BE2C (cell line): ENCODE measurements around the gene COL15A1.

Source experiments
- DNase-seq: peaks from one replicate; pipeline ENCODE4 v3.0.0-alpha.2; 2020
- H3K27me3 ChIP-seq: fragments of 250-450 bp; sonication (Bioruptor Pico); 2 replicates; pipeline ENCODE4 v1.5.1; 2020; ENCODE audit warnings: mild to moderate bottlenecking
- H3K36me3 ChIP-seq: fragments of 250-450 bp; sonication (Bioruptor Pico); 2 replicates; pipeline ENCODE4 v1.5.1; 2020; ENCODE audit warnings: mild to moderate bottlenecking
- H3K4me1 ChIP-seq: fragments of 250-450 bp; sonication (Bioruptor Pico); 2 replicates; pipeline ENCODE4 v1.5.1; 2020
- H3K4me3 ChIP-seq: 2 replicates; pipeline ENCODE4 v1.5.1; 2011; ENCODE audit warnings: low read depth, low read length
- H3K9me3 ChIP-seq: fragments of 250-450 bp; sonication (Bioruptor Pico); 2 replicates; pipeline ENCODE4 v1.5.1; 2020
- TF ChIP-seq, protein P1 (sequence below): IDR thresholded peaks from 2 replicates; pipeline ENCODE4 v1.5.1; 2012; ENCODE audit warnings: mild to moderate bottlenecking, low read depth, low read length

COL15A1 gene

DNA sequence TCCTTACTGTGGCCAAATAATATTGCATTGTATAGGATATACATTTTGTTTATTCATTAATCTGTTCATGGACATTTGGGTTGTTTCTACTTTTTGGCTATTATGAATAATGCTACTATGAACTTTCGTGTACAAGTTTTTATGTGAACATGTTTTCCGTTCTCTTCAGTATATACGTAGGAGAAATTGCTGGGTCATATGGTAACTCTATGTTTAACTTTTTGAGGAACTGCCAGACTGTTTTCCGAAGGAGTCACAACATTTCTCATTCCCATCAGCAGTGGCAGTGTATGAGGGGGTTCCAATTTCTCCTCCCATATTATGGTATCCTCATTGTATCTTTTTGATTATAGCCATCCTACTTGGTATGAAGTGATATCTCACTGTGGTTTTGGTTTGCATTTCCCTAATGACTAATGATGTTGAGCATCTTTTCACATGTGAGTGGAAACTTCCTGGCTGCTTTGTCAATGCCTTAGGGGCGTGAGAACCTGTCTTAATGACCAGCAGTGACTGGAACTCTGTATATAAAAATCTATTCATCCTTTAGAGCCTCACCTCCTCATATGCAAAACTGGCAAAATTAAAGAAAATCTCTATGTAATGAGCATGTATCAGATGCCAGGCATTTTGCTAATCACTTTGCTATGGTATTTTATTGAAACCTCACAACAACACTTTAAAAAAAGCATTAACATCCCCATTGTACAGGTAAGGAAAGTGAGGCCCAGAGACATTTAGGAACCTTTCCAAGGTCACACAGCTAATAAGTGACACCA lies 113.4 kb downstream of the COL15A1 start:
- DNase-seq: no peak
- H3K4me3 ChIP-seq: no peak overlapping the region
- no peaks in the 10 kb centered on the region for H3K4me1 ChIP-seq
- peaks cover 12% of the 10 kb centered on the region; the same call in 1 of the 2 replicates for H3K27me3 ChIP-seq
- no peaks in the 10 kb centered on the region for H3K36me3 ChIP-seq
- TF ChIP-seq, protein P1, sequence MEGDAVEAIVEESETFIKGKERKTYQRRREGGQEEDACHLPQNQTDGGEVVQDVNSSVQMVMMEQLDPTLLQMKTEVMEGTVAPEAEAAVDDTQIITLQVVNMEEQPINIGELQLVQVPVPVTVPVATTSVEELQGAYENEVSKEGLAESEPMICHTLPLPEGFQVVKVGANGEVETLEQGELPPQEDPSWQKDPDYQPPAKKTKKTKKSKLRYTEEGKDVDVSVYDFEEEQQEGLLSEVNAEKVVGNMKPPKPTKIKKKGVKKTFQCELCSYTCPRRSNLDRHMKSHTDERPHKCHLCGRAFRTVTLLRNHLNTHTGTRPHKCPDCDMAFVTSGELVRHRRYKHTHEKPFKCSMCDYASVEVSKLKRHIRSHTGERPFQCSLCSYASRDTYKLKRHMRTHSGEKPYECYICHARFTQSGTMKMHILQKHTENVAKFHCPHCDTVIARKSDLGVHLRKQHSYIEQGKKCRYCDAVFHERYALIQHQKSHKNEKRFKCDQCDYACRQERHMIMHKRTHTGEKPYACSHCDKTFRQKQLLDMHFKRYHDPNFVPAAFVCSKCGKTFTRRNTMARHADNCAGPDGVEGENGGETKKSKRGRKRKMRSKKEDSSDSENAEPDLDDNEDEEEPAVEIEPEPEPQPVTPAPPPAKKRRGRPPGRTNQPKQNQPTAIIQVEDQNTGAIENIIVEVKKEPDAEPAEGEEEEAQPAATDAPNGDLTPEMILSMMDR: no peak
- no peaks in the 10 kb centered on the region for H3K9me3 ChIP-seq

DNA sequence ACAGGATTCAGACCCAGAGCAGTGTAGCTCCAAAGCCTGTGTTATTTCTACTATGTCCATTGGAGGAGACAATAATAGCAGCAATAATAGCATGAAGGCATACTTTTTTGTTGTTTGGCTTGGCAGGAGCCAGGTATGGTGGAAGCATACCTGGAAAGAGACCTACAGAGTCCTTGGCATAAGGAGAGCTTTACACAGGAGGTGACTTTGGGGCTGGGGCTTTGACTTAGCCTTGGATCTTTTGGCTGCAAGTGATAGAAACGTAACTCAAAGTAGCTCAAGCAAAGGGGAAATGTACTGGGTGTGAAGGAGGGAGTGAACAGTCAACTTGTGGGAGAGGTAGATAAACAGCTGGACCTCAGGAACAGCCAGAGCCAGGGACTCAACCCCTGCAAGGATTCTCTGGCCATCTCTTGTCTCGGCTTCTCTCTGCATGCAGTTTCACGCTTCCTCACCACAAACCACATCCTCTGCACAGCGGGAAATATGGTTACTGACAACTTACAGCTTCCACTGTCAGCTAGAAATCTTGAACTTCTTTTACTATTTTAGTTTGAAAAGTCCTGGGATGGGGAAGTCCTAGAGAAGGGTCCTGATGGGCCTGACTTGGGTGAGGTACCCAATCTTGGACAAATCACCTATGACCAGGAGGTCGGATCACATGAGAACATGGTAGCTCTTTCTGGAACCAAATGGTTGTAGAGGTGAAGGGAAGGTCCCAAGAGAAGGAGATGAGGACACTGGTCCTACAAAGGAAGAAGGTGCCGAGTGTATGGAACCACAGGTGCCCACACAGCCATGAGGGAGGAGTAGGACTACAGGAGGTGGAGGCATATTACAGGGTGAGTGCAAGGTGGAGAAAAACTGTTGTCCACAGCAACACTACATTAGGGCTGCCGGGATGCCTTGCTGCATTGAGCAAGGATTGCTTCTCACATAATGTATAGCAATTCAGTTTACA lies 114.2 kb downstream of the COL15A1 start:
- Histone ChIP-seq H3K4me3 (no peak overlapping the region), H3K27me3 (peaks cover 12% of the 10 kb centered on the region; the same call in 1 of the 2 replicates), H3K9me3 (no peaks in the 10 kb centered on the region), H3K4me1 (no peaks in the 10 kb centered on the region), H3K36me3 (no peaks in the 10 kb centered on the region)
- no peak for DNase-seq
- TF ChIP-seq, protein P1: no peak

DNA sequence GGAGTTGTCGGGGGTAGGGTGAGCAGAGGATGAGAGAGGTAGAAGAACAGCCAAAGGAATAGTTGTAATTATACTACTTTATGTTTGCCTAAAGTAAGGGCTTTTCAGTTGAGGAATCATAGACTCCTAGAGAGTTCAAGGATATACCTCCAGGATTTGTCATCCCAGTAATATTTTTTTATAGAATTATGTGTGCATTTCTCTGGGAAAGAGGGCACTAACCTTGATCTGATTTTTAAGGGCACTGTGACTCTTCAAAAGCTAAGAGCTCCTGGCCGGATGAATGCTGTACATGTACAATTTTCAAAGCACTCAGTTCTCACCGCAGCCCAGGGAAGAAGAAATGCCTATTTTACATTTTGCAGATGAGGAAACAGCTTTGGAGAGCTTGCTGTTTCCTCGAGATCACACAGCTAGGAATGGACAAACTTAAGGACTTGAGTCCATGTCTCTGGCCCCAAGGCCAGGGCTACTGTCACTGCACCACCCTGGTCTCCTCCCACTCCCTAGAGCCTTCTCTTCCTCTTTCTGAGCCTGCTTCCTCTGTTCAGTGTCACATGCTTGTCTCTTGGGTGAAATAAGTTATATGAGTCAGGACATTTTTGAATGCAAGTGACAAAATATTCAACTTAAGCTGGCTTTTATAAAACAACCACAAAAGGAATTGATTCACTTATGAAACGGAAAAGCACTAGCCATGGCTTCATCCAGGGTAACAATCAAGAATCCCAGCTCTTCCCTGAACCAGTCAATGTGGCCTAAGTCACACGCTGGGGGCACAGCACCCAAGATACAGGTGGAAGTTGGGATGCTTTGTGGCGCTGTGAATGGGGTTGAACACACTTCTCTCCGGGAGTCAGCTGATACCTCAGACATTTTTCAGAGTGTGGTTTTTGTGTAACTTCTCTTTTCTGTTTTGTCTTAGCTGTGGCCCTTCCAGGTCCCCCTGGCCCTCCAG lies 115.5 kb downstream of the COL15A1 start:
- no peak for DNase-seq
- Histone ChIP-seq H3K4me1 (no peaks in the 10 kb centered on the region), H3K27me3 (peaks cover 18% of the 10 kb centered on the region; the same call in 1 of the 2 replicates), H3K4me3 (no peak overlapping the region), H3K36me3 (no peaks in the 10 kb centered on the region), H3K9me3 (no peaks in the 10 kb centered on the region)
- TF ChIP-seq, protein P1: no peak

DNA sequence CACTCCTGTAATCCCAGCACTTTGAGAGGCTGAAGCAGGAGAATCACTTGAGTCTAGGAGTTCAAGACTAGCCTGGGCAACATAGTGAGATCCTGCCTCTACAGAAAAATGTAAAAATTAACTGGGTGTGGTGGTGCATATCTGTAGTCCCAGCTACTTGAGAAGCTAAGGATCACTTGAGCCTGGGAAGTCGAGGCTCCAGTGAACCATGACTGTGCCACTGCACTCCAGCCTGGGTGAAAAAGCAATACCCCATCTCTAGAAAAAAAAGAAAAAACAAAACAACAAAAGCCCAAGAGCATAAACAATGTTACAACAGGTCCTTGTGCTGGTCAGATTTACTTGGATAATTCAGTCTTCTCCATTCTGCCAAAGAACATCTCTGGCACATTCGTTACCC lies 116.9 kb downstream of the COL15A1 start:
- no peak for DNase-seq
- H3K9me3 ChIP-seq: no peaks in the 10 kb centered on the region
- peaks cover 18% of the 10 kb centered on the region; the same call in 1 of the 2 replicates for H3K27me3 ChIP-seq
- H3K4me3 ChIP-seq: no peak overlapping the region
- H3K4me1 ChIP-seq: no peaks in the 10 kb centered on the region
- no peaks in the 10 kb centered on the region for H3K36me3 ChIP-seq
- TF ChIP-seq, protein P1: no peak

DNA sequence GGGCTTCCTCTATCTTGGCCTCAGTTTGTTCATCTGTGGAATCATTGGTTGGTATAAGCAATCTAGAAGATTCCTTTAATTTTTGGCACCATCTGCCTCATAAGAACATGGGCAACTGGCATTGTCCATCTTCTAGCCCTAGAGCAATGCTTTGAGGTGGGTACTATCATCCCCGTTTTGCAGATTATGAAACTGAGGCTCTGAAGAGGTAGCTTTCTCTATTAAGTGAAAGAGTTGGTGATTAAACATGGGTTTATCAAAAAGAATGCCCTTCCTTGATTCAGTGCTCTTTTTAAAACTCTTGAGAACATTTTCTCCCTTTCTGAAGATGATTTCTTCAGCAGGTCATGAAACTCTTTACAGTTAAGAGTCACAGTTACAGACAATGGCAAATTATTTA lies 118.8 kb downstream of the COL15A1 start:
- no peaks in the 10 kb centered on the region for H3K9me3 ChIP-seq
- H3K4me3 ChIP-seq: no peak overlapping the region
- H3K4me1 ChIP-seq: no peaks in the 10 kb centered on the region
- H3K36me3 ChIP-seq: no peaks in the 10 kb centered on the region
- DNase-seq: no peak
- TF ChIP-seq, protein P1: no peak
- H3K27me3 ChIP-seq: peaks cover 15% of the 10 kb centered on the region; the same call in 1 of the 2 replicates
